NK-92 treated with Interleukin-12 subunit alpha and Interleukin-12 subunit beta, amount 100 ng/mL, for 24 hours (cell line): Measurements from ENCODE around the gene M1AP.
"Not testable (repeated sequence)": the region's sequence is repeated elsewhere in the genome, so short reads cannot be mapped to it uniquely, and the experiment has no call there.

Experiments used
- DNase-seq: peaks from one replicate; lab custom pipeline; 2025; lab: John Stamatoyannopoulos, UW

The M1AP gene

GRCh38 chr2:74653985-74654882 lies 6.1 kb upstream of the M1AP start, which contains the start of gene SEMA4F:
TSS of gene SEMA4F (plus strand) at chr2:74654247. CDS start at chr2:74654377, 130 bp downstream.
- peak; percentile 67 for DNase-seq

GRCh38 chr2:74653589-74653984 lies 5.5 kb upstream of the M1AP start:
- no peak for DNase-seq

DNA sequence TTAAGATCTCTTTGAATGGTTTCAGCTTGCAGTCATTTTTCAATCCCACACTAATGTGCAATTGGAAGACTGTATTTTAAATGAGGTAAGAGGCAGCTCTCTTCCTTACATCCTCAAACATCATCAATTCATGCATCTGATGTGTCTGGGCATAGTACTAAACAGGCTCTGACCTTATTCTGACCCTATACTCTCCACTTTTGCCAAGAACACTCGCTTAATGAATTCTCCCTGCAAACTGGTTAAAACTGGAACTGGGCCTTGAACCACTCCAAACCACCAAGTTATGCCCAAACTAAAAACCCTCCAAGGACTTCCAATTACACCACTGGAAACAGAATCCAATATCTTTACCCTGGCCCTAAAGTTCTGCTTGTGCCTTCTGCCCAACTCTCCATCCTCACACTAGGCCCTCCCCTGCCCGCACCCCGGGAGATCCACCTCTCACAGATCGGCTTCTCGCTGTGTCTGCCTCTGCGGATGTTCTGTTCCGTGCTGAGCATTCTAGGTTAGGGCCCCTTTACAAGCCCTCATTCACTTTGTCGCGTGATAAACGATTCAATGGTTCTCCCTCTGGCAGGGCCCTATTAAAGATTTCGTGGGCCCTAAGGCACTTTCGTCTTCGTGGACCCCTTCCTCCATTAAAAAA lies 1.2 kb downstream of the M1AP start:
- no peak for DNase-seq

GRCh38 chr2:74646201-74646600 lies 1.9 kb downstream of the M1AP start:
- DNase-seq, result no peak

DNA sequence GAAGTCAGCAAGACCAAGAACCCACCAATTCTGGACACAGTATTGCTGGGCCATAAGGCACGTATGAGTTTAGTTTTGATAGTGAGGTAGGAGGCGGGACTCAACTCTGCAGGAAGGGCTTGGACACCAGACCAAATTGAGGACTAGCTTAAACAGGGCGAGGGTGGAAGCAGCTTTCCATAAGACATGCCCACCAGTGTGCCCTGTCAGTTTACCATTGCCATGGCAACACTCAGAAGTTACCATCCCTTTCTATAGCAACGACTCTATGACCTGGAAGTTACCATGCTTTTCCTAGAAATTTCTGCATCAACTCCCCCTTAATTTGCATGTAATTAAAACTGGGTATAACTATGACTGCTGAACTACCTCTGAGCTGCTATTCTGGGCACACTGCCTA lies 2.8 kb downstream of the M1AP start:
- DNase-seq, result no peak

- DNase-seq, result no peak
Measured at GRCh38 chr2:74639550-74639949, 8.6 kb downstream of the M1AP start.

- no peak for DNase-seq
Measured at GRCh38 chr2:74632939-74633312, 15.2 kb downstream of the M1AP start.

GRCh38 chr2:74632209-74632938 lies 15.8 kb downstream of the M1AP start:
- no peak for DNase-seq

GRCh38 chr2:74630454-74630853 lies 17.7 kb downstream of the M1AP start:
- DNase-seq, result not testable (repeated sequence)

GRCh38 chr2:74628538-74629105 lies 19.5 kb downstream of the M1AP start:
- DNase-seq, result no peak

DNA sequence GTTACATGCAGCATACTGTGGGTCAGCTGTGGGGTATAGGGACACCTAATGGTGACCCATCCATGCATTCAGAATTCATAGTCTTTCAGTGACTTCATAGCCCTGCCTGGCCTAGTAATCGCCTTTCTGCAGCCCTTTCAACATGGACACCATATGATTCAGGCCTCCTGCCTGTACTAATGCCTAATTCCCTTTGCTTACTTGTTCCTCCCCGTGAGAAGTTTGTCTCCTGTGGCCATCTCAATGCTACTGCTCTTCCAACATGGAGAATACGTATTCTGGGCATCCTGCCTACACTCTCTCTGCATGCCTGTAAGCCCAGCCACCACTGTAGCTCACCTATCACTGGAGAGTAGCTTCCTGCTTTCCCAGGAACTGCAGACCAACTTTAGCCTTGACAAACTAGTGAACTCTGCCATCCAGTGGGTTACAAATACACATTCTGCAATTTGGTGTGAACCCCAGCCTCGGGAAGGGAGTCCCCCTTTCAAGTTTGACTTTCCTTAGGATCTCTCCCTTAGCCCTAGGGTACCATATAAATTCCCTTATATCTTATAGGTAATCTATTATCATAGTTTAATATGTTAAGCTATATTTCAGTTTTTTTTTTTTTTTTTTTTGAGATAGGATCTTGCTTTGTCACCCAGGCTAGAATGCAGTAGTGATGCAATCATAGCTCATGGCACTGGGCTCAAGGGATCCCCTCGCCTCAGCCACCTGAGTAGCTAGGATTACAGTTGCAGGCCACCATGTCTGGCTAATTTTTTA lies 22.3 kb downstream of the M1AP start:
- DNase-seq, result no peak

DNA sequence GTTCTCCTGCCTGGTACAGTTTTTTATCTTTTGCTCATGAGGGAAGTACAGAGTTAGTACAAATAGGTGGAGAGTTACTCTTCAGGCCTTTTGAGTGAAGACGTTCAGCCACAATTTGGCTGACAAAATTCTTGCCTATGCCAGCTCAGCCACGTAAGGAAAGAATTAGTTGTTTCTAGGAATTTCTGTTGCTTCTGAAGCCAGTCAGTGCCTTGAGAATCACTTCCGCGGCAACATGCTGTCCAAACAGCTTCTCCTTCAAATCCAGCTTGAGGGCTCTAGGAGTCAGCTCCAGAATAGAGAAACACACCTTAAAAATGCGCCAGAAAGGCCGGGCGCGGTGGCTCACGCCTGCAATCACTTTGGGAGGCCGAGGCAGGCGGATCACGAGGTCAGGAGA lies 27.5 kb downstream of the M1AP start:
- DNase-seq, result no peak

DNA sequence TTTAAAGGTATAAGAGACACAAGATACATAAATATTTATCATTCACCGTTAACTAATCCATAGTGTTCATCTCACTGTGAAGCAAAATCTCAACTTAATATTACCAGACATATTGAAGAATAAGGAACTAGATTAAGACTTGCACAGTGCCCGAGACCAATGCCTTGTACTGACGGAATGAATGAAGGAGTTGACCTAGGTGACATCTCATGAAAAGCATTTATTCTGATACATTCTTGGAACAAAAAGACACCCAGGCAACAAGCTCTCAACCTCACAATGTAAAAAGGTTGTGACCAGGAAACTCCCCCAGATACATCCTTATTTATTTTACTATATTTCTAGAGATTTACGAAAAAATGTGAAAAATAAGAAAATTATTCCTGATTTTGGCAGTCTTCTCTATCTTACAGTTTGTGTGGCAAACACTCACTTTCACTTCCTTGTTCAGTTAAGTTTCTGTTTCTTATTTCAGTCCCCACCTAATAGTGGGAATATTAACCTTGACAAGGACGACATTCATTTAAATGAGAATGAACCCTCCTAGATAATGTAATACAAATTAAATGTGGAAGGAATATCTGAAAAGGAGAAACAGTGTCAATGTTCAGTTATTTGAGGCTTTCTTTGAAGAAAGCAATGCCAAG lies 28.4 kb downstream of the M1AP start:
- no peak for DNase-seq

GRCh38 chr2:74618410-74619083 lies 29.6 kb downstream of the M1AP start:
- no peak for DNase-seq

GRCh38 chr2:74617122-74617521 lies 31.0 kb downstream of the M1AP start:
- DNase-seq, result no peak

- DNase-seq, result no peak
Measured at GRCh38 chr2:74606927-74607326, 41.2 kb downstream of the M1AP start.

- DNase-seq, result no peak
Measured at GRCh38 chr2:74603282-74604000, 44.7 kb downstream of the M1AP start.

GRCh38 chr2:74602586-74603281 lies 45.4 kb downstream of the M1AP start:
- DNase-seq, result no peak

DNA sequence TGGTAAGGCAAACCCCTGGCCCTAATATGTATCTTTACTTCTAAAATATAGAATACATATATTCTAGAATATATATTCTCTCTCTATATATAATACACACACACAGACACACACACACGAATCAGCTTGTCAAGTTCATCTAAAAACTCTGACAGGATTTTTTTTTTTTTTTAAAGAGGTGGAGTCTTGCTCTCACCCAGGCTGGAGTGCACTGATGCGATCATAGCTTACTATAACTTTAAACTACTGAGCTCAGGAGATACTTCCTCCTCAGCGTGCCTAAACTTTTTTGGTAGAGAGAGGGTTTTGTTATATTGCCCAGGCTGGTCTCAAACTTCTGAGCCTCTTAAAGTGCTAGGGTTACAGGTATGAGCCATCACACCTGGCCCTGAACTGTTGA lies 48.5 kb downstream of the M1AP start:
- DNase-seq, result no peak
